BJ (cell line): ENCODE measurements around the gene CBL. TPM values are rescaled to one million over a fixed set of nuclear protein-coding genes. Genes with fewer than 3 reads are reported as not detected.

Experiments used
- CTCF ChIA-PET: fragments of 350-600 bp; formaldehyde crosslinking; extraction: SDS; loops from one replicate; lab custom pipeline; 2021; ENCODE audit warnings: antibody characterized with exemption, inconsistent platforms; lab: Yijun Ruan, JAX
- POLR2A ChIA-PET: fragments of 300-600 bp; sonication (Branson Sonifier 250); formaldehyde crosslinking; extraction: SDS; loops from one replicate; lab custom pipeline; 2021; ENCODE audit warnings: antibody characterized with exemption; lab: Charles Lee
- DNase-seq: peaks from one replicate; pipeline ENCODE4 v3.0.0-alpha.2; 2011; ENCODE audit warnings: low read depth
- H3K27me3 ChIP-seq: 2 replicates; pipeline ENCODE4 v1.6.0; 2011; ENCODE audit warnings: low read length; ENCODE audit not compliant: control insufficient read depth, insufficient read depth
- H3K36me3 ChIP-seq: 2 replicates; pipeline ENCODE4 v1.5.1; 2011; ENCODE audit warnings: low read length; ENCODE audit not compliant: control insufficient read depth, insufficient read depth
- H3K4me3 ChIP-seq: 2 replicates; pipeline ENCODE4 v1.5.1; 2011; ENCODE audit warnings: low read depth, mild to moderate bottlenecking, control low read depth, low read length
- polyA plus RNA-seq: library from polyadenylated mRNA; depleted of rRNA; stranded (reverse); fragments of >200 nt; gene quantifications from 2 replicates; pipeline ENCODE4 v1.2.3, GENCODE V29; 2011
- TF ChIP-seq, protein P1 (sequence below): IDR thresholded peaks from 2 replicates; pipeline ENCODE4 v1.5.1; 2011; ENCODE audit warnings: low read depth, mild to moderate bottlenecking, control low read depth, inconsistent platforms, low read length, moderate library complexity; ENCODE audit not compliant: insufficient read depth

CBL gene
- polyA plus RNA-seq, 1 experiment: 9.3 TPM

DNA sequence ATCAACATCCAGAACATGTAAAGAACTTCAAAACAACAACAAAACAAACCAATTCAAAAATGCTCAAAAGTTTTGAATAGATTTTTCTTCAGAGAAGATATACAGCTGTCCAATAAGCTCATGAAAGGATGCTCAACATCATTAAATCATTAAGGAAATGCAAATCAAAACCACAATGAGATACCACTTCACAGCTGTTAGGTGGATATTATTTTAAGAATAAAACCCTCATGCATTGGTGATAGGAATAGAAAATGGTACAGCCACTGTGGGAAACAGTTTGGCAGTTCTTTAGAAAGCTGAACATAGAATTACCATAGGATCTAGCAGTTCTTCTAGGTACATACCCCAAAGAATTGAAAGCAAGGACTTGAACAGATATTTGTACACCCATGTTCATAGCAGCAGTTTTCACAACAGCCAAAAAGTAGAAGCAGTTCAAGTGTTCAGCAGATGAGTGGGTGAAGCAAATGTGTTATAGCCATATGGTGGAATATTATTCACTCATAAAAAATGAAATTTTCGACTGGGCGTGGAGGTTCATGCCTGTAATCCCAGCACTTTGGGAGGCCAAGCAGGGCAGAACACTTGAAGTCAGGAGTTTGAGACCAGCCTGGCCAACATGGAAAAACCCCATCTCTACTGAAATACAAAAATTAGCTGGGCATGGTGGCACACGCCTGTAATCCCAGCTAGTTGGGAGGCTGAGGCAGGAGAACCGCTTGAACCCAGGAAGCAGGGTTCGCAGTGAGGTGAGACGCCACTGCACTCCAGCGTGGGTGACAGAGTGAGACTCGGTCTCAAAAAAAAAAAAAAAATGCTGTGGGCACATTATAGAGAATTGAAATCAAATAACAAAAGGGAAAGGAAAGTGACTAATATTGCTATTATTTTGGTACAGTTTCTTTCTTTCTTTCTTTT, 42.9 kb downstream of the CBL start:
- Histone ChIP-seq H3K4me3 (no peak overlapping the region), H3K36me3 (no peaks in the 10 kb centered on the region), H3K27me3 (no peaks in the 10 kb centered on the region)
- ChIA-PET CTCF (interaction anchor here (0.6 to 1.5 kb wide), 6 partner anchors 19 to 754 kb away, joined by 3 to 5 read pairs (median 4); partner anchors contain the start of gene CBL), POLR2A (no interaction called here)
- DNase-seq: no peak
- TF ChIP-seq, protein P1, sequence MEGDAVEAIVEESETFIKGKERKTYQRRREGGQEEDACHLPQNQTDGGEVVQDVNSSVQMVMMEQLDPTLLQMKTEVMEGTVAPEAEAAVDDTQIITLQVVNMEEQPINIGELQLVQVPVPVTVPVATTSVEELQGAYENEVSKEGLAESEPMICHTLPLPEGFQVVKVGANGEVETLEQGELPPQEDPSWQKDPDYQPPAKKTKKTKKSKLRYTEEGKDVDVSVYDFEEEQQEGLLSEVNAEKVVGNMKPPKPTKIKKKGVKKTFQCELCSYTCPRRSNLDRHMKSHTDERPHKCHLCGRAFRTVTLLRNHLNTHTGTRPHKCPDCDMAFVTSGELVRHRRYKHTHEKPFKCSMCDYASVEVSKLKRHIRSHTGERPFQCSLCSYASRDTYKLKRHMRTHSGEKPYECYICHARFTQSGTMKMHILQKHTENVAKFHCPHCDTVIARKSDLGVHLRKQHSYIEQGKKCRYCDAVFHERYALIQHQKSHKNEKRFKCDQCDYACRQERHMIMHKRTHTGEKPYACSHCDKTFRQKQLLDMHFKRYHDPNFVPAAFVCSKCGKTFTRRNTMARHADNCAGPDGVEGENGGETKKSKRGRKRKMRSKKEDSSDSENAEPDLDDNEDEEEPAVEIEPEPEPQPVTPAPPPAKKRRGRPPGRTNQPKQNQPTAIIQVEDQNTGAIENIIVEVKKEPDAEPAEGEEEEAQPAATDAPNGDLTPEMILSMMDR: no peak

DNA sequence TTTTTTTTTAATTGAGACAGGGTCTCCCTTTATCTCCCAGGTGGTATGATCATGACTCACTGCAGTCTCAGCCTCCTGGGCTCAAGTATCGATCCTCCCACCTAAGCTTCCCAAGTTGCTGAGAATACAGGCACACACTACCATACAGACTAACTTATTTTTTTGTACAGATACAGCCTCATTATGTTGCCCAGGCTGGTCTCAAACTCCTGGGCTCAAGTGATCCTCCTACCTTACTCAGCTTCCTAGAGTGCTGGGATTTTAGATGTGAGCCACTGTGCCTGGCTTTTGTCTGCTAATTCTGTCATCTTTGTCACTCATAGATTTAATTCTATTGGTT, 43.5 kb downstream of the CBL start:
- POLR2A ChIA-PET: interaction anchor here (0.6 kb wide), 1 partner anchor 23 kb away, joined by 3 read pairs; no protein-coding TSS in a partner anchor
- H3K27me3 ChIP-seq: no peaks in the 10 kb centered on the region
- TF ChIP-seq, protein P1: no peak
- H3K36me3 ChIP-seq: no peaks in the 10 kb centered on the region
- CTCF ChIA-PET: interaction anchor here (0.6 to 1.5 kb wide), 4 partner anchors 9 to 755 kb away, joined by 3 to 5 read pairs (median 4); partner anchors contain the start of gene CBL
- no peak overlapping the region for H3K4me3 ChIP-seq
- DNase-seq: no peak

DNA sequence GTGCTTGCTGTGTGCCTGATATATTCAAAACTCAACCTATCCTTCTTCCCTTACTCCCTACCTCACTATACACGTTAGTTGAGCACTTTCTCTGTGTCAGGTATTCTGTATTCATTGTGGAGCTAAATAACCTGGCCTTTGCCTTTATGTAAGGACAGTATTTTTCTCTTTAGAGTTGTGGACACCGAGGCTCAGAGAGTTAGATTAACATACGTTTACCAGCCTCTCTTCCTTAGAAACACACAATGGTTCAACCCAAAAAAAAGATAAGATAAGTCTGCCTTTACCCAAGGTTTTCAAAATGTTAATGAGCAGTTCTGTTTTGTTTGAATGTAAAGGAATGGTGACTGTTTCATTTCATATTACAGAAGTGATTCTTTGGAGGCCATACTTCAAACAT, 45.0 kb downstream of the CBL start:
- no peaks in the 10 kb centered on the region for H3K36me3 ChIP-seq
- TF ChIP-seq, protein P1: no peak
- no peak for DNase-seq
- POLR2A ChIA-PET: no interaction called here
- H3K27me3 ChIP-seq: no peaks in the 10 kb centered on the region
- no peak overlapping the region for H3K4me3 ChIP-seq
- CTCF ChIA-PET: no interaction called here

DNA sequence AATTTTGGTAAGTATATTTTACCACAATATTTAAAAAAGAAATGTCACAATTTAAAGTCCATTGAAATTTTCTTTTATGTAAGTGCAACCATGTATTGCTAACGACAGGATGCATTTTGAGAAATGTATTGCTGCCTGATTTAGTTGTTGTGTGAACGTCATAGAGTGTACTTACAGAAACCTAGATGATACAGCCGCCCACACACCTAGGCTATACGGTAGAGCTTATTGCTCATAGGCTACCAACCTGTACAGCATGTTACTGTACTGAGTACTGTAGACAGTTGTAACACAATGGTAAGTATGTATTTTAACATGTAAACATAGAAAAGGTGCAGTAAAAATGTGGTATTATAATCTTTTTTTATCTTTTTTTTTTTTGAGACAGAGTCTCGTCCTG, 48.1 kb downstream of the CBL start:
- Histone ChIP-seq H3K27me3 (no peaks in the 10 kb centered on the region), H3K36me3 (no peaks in the 10 kb centered on the region), H3K4me3 (no peak overlapping the region)
- POLR2A ChIA-PET: no interaction called here
- CTCF ChIA-PET: no interaction called here
- no peak for DNase-seq
- TF ChIP-seq, protein P1: no peak

DNA sequence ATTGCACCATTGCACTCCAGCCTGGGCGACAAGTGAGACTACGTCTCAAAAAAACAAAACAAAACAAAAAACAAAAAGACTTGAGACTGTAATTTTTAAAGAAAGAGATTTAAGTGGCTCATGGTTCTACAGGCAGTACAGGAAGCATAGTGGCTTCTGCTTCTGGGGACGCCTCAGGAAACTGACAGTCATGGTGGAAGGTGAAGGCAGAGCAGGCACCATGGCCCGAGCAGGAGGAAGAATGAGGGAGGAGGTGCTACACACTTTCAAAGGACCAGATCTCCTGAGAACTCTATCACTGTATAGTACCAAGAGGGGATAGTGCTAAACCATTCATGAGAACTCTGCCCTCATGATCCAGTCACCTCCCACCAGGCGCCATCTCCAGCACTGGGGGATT, 52.0 kb downstream of the CBL start:
- CTCF ChIA-PET: no interaction called here
- H3K36me3 ChIP-seq: no peaks in the 10 kb centered on the region
- TF ChIP-seq, protein P1: no peak
- DNase-seq: no peak
- POLR2A ChIA-PET: no interaction called here
- H3K4me3 ChIP-seq: no peak overlapping the region
- H3K27me3 ChIP-seq: no peaks in the 10 kb centered on the region
